ENCODE measurements around the gene ITPKB.
"Not testable (repeated sequence)": the region's sequence is repeated elsewhere in the genome, so short reads cannot be mapped to it uniquely, and the experiment has no call there.

The ITPKB gene

DNA sequence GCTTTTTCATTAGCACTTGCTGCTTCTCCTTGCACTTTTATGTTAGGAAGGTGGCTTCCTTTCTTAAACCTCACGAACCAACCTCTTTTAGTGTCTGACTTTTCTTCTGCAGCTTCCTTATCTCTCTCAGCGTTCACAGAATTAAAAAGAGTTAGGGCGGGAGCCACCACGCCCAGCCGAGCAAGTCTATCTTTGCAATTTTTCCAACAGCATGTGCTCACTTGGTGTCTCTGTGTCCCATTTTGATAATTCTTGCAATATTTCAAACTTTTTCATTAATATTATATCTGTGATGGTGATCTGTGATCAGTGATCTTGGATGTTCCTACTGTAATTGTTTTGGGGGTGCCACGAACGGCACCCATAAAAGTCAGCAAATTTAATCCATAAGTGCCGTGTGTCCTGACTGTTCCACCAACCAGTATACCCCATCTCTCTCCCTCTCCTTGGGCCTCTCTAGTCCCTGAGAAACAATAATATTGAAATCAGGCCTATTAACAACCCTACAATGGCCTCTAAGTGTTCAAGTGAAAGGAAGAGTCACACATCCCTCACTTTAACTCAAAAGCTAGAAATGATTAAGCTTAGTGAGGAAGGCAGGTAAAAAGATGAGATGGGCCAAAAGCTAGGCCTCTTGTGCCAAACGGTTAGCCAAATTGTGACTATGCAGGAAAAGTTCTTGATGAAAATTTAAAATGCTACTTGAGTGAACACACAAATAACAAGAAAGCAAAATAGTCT is 15.9 kb upstream of the ITPKB start:
- DNase-seq (ENCODE audit: low read depth): no peak

GRCh38 chr1:226754097-226754496 is 15.0 kb upstream of the ITPKB start:
- DNase-seq (ENCODE audit: low read depth): no peak

DNA sequence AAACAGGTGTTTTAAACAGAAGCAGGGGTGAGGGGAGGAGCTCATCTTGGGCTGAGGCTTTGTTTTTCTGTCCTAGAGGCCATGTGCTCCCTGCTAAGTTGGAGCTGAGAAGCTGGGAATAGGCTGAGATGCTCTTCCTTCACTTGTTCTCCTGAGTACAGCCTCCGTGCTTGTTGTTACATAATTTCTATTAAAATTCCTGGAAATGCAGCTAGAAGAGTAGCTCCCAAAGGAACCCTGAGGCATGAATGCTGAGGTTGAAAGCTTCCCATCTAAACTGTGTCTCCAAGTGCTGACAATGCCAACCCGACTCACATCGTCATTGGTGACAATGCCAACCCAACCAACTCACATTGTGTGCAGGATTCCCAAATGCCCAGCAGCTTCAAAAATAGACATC is 12.6 kb upstream of the ITPKB start:
- DNase-seq (ENCODE audit: low read depth): no peak

- no peak for DNase-seq (ENCODE audit: low read depth)
Measured at GRCh38 chr1:226751214-226751613, 12.1 kb upstream of the ITPKB start.

GRCh38 chr1:226749467-226749866 is 10.4 kb upstream of the ITPKB start:
- no peak for DNase-seq (ENCODE audit: low read depth)

DNA sequence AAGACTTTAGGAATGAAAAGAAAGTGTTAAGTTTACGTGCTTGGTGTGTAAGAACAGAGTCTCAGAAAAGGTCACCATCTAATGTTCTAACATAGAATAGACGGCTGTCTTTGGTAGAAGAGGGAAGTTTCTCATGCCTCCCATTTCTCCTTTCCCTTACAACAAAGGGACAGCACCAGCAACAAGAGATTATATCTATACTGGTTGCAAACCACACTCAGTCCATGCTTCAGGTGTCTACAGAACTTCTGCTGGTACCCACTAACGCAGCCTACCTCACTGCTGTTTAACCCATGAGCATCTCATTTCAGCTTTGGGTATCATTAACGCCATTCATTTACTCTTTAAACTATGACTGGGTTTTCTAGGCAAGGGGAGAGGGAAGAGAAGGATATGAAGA is 9.2 kb upstream of the ITPKB start:
- no peak for DNase-seq (ENCODE audit: low read depth)

- DNase-seq (ENCODE audit: low read depth): not testable (repeated sequence)
Measured at GRCh38 chr1:226747519-226748263, 8.6 kb upstream of the ITPKB start.

DNA sequence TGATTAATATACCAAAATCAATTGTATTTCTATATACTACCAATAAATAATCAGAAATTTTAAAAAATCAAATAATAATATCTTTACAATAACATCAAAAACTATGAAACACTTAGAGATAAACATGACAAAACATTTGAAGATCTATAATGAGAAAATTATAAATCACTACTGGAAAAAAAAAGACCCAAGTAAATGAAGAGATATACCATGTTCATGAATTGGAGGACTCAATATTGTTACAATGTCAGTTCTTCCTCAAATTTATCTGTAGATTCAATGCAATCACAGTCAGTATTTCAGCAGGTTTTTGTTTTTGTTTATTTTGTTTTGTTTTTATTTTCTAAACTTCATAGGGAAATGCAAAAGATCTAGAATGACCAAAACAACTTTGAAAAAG is 4.2 kb upstream of the ITPKB start:
- no peak for DNase-seq (ENCODE audit: low read depth)

GRCh38 chr1:226741009-226741408 is 1.9 kb upstream of the ITPKB start:
- no peak for DNase-seq (ENCODE audit: low read depth)

DNA sequence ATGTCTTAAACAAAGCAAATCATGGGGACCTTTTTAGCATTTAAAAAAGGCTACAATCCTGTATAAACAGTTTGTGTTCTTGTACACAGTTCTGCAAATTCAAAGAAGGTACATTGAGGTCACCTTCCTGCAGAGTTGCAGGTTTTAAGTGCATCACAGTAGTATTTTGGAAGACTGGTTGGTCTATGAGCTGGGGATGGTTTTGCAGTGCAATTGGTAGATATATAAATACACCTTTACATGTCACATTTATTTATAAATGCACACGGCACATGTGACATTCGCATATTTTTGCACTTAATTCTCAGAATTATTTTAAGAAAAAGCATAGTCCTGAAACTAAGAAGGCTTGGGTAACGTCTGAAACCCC is 599 bp upstream of the ITPKB start:
- no peak for DNase-seq (ENCODE audit: low read depth)

- no peak for DNase-seq (ENCODE audit: low read depth)
Measured at GRCh38 chr1:226738421-226738994, 574 bp downstream of the ITPKB start.

- DNase-seq (ENCODE audit: low read depth): no peak
Measured at GRCh38 chr1:226737819-226738420, 1.2 kb downstream of the ITPKB start.

GRCh38 chr1:226736908-226737818 is 1.9 kb downstream of the ITPKB start:
- DNase-seq (ENCODE audit: low read depth): peak; percentile 42

- no peak for DNase-seq (ENCODE audit: low read depth)
Measured at GRCh38 chr1:226736001-226736907, 2.8 kb downstream of the ITPKB start.

- no peak for DNase-seq (ENCODE audit: low read depth)
Measured at GRCh38 chr1:226735576-226735975, 3.5 kb downstream of the ITPKB start.

DNA sequence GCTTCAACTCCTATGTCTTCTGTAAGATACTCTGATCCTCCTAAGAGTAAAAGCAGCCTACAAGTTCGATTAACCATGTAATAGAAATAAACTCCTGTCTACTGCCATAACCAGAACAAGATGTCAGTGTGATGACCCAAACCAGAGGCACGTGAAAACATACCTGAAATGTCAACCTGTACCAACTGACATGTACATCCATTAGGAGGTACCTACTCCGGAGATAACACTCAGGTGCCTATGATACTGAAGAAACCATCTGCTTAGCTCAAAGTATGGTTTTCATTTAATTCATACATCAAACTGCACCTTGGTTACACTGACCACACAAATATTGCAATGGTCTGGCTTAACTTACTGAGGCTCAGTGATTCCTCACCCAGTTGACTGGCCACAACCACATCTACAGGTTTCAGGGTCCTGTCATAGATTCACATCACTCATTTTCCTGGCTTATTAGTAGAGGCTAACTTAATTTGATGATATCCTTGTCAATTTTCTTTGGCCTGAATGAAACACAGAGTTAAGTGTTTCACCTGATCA is 4.4 kb downstream of the ITPKB start:
- DNase-seq (ENCODE audit: low read depth): no peak

- no peak for DNase-seq (ENCODE audit: low read depth)
Measured at GRCh38 chr1:226733876-226734275, 5.2 kb downstream of the ITPKB start.

DNA sequence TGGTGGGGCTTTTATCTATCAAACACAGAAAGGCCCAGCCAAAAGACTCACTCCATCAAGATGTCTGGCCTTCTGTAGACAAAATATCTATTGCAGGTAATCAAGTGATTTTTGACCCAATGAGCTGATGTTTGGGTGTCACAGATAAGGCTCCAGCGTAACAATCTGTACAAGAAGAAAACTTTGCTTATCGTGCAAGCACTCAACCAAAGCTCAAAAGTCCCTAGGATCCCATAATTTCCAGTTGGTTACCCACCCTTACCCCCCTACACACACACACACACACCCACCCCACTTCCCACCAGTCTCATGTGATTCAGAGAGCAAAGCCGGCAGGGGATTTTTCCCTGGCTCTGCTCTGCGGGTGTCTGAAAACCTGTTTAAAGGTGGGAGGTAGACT is 5.8 kb downstream of the ITPKB start:
- DNase-seq (ENCODE audit: low read depth): no peak

DNA sequence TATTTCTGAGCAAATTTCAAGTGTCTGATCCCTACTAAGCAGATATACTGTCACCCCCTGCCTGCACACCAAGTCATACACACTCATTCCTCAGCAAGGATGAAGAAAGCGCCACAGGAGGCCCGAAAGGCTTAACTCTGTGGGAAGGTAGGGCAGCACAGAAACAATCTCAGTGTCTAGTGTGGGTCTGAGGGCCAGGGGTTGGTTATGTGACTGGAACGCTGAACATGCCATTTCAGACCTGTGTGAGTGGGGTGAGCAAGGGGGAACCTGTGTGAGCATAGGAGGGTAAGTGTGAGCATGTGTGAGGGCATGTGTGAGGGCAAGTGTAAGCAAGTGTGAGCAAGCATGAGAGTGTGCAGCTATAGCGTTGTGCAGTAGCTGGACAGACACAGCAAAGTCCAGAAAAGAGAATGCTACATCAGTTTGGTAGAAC is 6.2 kb downstream of the ITPKB start:
- no peak for DNase-seq (ENCODE audit: low read depth)

GRCh38 chr1:226731257-226731893 is 7.7 kb downstream of the ITPKB start:
- no peak for DNase-seq (ENCODE audit: low read depth)

Measured in stimulated activated CD8-positive, alpha-beta memory T cell treated with anti-CD3 and anti-CD28 coated beads, Interleukin-4, amount 100 ng/mL, for 24 hours (primary cell).